H1 (cell line): ENCODE results near the gene PPID. TPM values are rescaled to one million over a fixed set of nuclear protein-coding genes. Genes with fewer than 3 reads are reported as not detected.

Source experiments
- CREB1 ChIP-seq: IDR thresholded peaks from 2 replicates; pipeline ENCODE4 v1.6.1; 2012; ENCODE audit warnings: inconsistent platforms
- GTF2F1 ChIP-seq: IDR thresholded peaks from 2 replicates; pipeline ENCODE4 v1.6.1; 2012; ENCODE audit warnings: low read depth, low read length, improper control_type of control experiment, borderline replicate concordance
- HDAC2 ChIP-seq, 2 experiments: fragments of 300-600 bp in 1 of 2; sonication (generic) in 1 of 2; IDR thresholded peaks; 2 replicates each; pipeline ENCODE4 v1.6.1; 2011 to 2012; ENCODE audit warnings: low read depth in 2 of 2, low read length in 2 of 2, mild to moderate bottlenecking in 2 of 2, moderate library complexity in 2 of 2, borderline replicate concordance in 1 of 2, inconsistent platforms in 1 of 2
- MAX ChIP-seq: IDR thresholded peaks from 2 replicates; pipeline ENCODE4 v1.6.1; 2012; ENCODE audit warnings: inconsistent platforms
- TCF12 ChIP-seq: IDR thresholded peaks from 2 replicates; pipeline ENCODE4 v1.6.1; 2011; ENCODE audit warnings: low read depth, mild to moderate bottlenecking, low read length
- TEAD4 ChIP-seq: IDR thresholded peaks from 2 replicates; pipeline ENCODE4 v1.6.1; 2012; ENCODE audit warnings: low read depth, low read length, inconsistent platforms, mixed read lengths
- USF2 ChIP-seq: IDR thresholded peaks from 2 replicates; pipeline ENCODE4 v1.6.1; 2011; ENCODE audit warnings: low read length, improper control_type of control experiment
- polyA plus RNA-seq, 7 experiments: library from polyadenylated mRNA; depleted of rRNA in 3 of 7; stranded (reverse) in 5 of 7; unstranded in 2 of 7; fragments of >200 nt in 5 of 7; fragments of 200-250 nt in 2 of 7; gene quantifications; 1 replicate in 5 of 7; 2 replicates in 1 of 7; 4 replicates in 1 of 7; pipeline versions ENCODE4 v1.2.1 to v1.2.3, GENCODE V29; 2011 to 2013; ENCODE audit warnings: missing spikeins in 2 of 7, mixed read lengths in 2 of 7
- total RNA-seq: library from RNA; stranded (reverse); fragmentation: NEBNext Ultra II Directional; extraction: Animal tissue kit (Norgen Biotek cat#: 25700); gene quantifications from 2 replicates; pipeline ENCODE4 v1.2.1, GENCODE V29; 2021
- TF ChIP-seq, protein P1 (sequence below): fragments of 300-600 bp; sonication (generic); IDR thresholded peaks from 2 replicates; pipeline ENCODE4 v1.7.1; 2012; ENCODE audit warnings: low read length, moderate library complexity, mild to moderate bottlenecking, inconsistent platforms; ENCODE audit not compliant: insufficient replicate concordance
- TF ChIP-seq, protein P2 (sequence below): IDR thresholded peaks from 2 replicates; pipeline ENCODE4 v1.6.1; 2012; ENCODE audit warnings: inconsistent platforms

Gene PPID
- total and polyA plus RNA-seq, 2 of the 8 experiments (the other 6 are each of a cell fraction or from before 2014, with no cell fraction given) = 20.2 to 53.2 TPM

DNA sequence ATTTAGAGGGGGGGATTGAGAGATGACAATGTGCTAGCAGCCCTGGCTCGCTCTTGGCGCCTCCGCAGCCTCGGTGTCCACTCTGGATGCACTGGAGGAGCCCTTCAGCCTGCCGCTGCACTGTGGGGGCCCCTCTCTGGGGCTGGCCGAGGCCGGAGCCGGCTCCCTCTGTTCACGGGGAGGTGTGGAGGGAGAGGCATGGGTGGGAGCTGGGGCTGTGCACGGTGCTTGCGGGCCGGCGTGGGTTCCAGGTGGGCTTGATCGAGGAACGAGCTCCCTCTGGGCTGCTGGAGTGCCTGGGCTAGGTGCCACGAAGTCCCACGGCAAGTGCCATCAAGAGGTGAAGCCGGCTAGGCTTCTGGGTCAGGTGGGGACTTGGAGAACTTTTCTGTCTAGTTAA is 58.4 kb downstream of the PPID start (continued):
- TF ChIP-seq, protein P1, sequence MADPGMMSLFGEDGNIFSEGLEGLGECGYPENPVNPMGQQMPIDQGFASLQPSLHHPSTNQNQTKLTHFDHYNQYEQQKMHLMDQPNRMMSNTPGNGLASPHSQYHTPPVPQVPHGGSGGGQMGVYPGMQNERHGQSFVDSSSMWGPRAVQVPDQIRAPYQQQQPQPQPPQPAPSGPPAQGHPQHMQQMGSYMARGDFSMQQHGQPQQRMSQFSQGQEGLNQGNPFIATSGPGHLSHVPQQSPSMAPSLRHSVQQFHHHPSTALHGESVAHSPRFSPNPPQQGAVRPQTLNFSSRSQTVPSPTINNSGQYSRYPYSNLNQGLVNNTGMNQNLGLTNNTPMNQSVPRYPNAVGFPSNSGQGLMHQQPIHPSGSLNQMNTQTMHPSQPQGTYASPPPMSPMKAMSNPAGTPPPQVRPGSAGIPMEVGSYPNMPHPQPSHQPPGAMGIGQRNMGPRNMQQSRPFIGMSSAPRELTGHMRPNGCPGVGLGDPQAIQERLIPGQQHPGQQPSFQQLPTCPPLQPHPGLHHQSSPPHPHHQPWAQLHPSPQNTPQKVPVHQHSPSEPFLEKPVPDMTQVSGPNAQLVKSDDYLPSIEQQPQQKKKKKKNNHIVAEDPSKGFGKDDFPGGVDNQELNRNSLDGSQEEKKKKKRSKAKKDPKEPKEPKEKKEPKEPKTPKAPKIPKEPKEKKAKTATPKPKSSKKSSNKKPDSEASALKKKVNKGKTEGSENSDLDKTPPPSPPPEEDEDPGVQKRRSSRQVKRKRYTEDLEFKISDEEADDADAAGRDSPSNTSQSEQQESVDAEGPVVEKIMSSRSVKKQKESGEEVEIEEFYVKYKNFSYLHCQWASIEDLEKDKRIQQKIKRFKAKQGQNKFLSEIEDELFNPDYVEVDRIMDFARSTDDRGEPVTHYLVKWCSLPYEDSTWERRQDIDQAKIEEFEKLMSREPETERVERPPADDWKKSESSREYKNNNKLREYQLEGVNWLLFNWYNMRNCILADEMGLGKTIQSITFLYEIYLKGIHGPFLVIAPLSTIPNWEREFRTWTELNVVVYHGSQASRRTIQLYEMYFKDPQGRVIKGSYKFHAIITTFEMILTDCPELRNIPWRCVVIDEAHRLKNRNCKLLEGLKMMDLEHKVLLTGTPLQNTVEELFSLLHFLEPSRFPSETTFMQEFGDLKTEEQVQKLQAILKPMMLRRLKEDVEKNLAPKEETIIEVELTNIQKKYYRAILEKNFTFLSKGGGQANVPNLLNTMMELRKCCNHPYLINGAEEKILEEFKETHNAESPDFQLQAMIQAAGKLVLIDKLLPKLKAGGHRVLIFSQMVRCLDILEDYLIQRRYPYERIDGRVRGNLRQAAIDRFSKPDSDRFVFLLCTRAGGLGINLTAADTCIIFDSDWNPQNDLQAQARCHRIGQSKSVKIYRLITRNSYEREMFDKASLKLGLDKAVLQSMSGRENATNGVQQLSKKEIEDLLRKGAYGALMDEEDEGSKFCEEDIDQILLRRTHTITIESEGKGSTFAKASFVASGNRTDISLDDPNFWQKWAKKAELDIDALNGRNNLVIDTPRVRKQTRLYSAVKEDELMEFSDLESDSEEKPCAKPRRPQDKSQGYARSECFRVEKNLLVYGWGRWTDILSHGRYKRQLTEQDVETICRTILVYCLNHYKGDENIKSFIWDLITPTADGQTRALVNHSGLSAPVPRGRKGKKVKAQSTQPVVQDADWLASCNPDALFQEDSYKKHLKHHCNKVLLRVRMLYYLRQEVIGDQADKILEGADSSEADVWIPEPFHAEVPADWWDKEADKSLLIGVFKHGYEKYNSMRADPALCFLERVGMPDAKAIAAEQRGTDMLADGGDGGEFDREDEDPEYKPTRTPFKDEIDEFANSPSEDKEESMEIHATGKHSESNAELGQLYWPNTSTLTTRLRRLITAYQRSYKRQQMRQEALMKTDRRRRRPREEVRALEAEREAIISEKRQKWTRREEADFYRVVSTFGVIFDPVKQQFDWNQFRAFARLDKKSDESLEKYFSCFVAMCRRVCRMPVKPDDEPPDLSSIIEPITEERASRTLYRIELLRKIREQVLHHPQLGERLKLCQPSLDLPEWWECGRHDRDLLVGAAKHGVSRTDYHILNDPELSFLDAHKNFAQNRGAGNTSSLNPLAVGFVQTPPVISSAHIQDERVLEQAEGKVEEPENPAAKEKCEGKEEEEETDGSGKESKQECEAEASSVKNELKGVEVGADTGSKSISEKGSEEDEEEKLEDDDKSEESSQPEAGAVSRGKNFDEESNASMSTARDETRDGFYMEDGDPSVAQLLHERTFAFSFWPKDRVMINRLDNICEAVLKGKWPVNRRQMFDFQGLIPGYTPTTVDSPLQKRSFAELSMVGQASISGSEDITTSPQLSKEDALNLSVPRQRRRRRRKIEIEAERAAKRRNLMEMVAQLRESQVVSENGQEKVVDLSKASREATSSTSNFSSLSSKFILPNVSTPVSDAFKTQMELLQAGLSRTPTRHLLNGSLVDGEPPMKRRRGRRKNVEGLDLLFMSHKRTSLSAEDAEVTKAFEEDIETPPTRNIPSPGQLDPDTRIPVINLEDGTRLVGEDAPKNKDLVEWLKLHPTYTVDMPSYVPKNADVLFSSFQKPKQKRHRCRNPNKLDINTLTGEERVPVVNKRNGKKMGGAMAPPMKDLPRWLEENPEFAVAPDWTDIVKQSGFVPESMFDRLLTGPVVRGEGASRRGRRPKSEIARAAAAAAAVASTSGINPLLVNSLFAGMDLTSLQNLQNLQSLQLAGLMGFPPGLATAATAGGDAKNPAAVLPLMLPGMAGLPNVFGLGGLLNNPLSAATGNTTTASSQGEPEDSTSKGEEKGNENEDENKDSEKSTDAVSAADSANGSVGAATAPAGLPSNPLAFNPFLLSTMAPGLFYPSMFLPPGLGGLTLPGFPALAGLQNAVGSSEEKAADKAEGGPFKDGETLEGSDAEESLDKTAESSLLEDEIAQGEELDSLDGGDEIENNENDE = no peak
- TF ChIP-seq USF2 = no peak
- TF ChIP-seq, protein P2, sequence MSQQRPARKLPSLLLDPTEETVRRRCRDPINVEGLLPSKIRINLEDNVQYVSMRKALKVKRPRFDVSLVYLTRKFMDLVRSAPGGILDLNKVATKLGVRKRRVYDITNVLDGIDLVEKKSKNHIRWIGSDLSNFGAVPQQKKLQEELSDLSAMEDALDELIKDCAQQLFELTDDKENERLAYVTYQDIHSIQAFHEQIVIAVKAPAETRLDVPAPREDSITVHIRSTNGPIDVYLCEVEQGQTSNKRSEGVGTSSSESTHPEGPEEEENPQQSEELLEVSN = no peak
- no peak for TF ChIP-seq GTF2F1
- no peak for TF ChIP-seq MAX
- TF ChIP-seq CREB1 = no peak
- TF ChIP-seq TCF12 = no peak
- TF ChIP-seq TEAD4 = no peak
- TF ChIP-seq HDAC2 (IDR thresholded peaks at IDR 0.05; ENCODE audit: borderline replicate concordance in 1 of 2, low read depth in 2 of 2, low read length in 2 of 2) = no peak
